Right lobe of liver (tissue), 6 donors: Measurements from ENCODE around the gene RB1. TPM values are rescaled to one million over a fixed set of nuclear protein-coding genes. Genes with fewer than 3 reads are reported as not detected.

Source experiments
- ATAC-seq, 4 donors: fragments of 200-7000 bp; cut with Tn5 transposase; one replicate each; pipeline ENCODE4 v1.9.1; 2020; ENCODE audit warnings: mild to moderate bottlenecking in 4 of 4, moderate library complexity in 4 of 4
- DNase-seq, 3 donors: peaks; one replicate each; pipeline ENCODE4 v3.0.0-alpha.2; 2020
- H3K27ac ChIP-seq, 3 donors: fragments of 200-600 bp; one replicate each; pipeline ENCODE4 v1.8.0; 2022
- H3K27me3 ChIP-seq, 2 donors: fragments of 200-600 bp; one replicate each; pipeline ENCODE4 v1.8.0; 2022
- H3K36me3 ChIP-seq, 4 donors: fragments of 200-600 bp; sonication (generic) in 1 of 4; one replicate each; pipeline versions ENCODE4 v1.5.1 to v1.8.0; 2017 to 2022; ENCODE audit warnings: control low read depth in 1 of 4
- H3K4me1 ChIP-seq, 4 donors: fragments of 200-600 bp; sonication (generic) in 1 of 4; one replicate each; pipeline versions ENCODE4 v1.5.1 to v1.8.0; 2017 to 2022; ENCODE audit warnings: control low read depth in 1 of 4
- H3K4me3 ChIP-seq, 3 donors: fragments of 200-600 bp; one replicate each; pipeline ENCODE4 v1.8.0; 2022
- H3K9me3 ChIP-seq, 4 donors: fragments of 200-600 bp; sonication (generic) in 1 of 4; one replicate each; pipeline versions ENCODE4 v1.5.1 to v1.8.0; 2017 to 2022; ENCODE audit warnings: control low read depth in 1 of 4
- CTCF ChIP-seq, 4 donors: fragments of 200-600 bp in 3 of 4; fragments of 450-650 bp in 1 of 4; IDR thresholded peaks; one replicate each; pipeline versions ENCODE4 v1.5.1 to v1.8.0; 2016 to 2022; ENCODE audit warnings: antibody characterized with exemption in 4 of 4, mild to moderate bottlenecking in 2 of 4
- POLR2A ChIP-seq: fragments of 450-650 bp; IDR thresholded peaks from one replicate; pipeline ENCODE4 v1.6.1; 2017; ENCODE audit warnings: antibody characterized with exemption, mild to moderate bottlenecking
- WGBS: methylation state at CpG from one replicate; pipeline ENCODE4 v1.1.6; 2018; ENCODE audit warnings: low coverage, low lambda C conversion rate; ENCODE audit not compliant: insufficient coverage; ENCODE audit errors: missing lambda C conversion rate; 5-methylcytosine and 5-hydroxymethylcytosine counted together
- intact Hi-C, 2 donors: fragments of 100-400 bp; cut with DNase I; formaldehyde crosslinking; loops; one replicate each; pipeline versions ENCODE4 v1.11.2 to v1.14.1; 2022
- total RNA-seq, 6 experiments: library from RNA; depleted of rRNA in 2 of 6; stranded (reverse); fragments of >200 nt in 2 of 6; fragmentation: NEBNext Ultra II Directional in 3 of 6; extraction: Animal tissue kit (Norgen Biotek cat#: 25700) in 3 of 6; gene quantifications; one replicate each; pipeline versions ENCODE4 v1.1.0 to v1.2.4, GENCODE V29; 2016 to 2023
- donor health status: DM: no; HTN: yes; CAD: no.
- donor health status: DM: no; HTN: no; CAD: no.
- donor health status: DM: no; HTN: no; CAD: no.
- donor health status: DM: no; HTN: yes; CAD: no.
- donor health status: DM: no; HTN: yes; CAD: no.

RB1 gene
- total RNA-seq, 6 experiments from 2014 or later = 6.2 to 19.4 (median 12.3) TPM

GRCh38 chr13:48485432-48485831 lies 181.9 kb downstream of the RB1 start:
- 94% methylated on average over 3 of the region's 3 CpGs for WGBS
- no peak for TF ChIP-seq POLR2A
- TF ChIP-seq CTCF (IDR thresholded peaks at IDR 0.05) = no peak
- no peak for ATAC-seq
- H3K4me1 ChIP-seq = no peaks in the 10 kb centered on the region
- peaks cover 0 to 4% (median 0%) of the 10 kb centered on the region in 4 donors for H3K36me3 ChIP-seq
- intact Hi-C loops = no loop called here
- H3K27me3 ChIP-seq = no peaks in the 10 kb centered on the region
- no peak overlapping the region for H3K27ac ChIP-seq
- H3K4me3 ChIP-seq = no peak overlapping the region
- DNase-seq = no peak
- H3K9me3 ChIP-seq = no peaks in the 10 kb centered on the region

GRCh38 chr13:48486362-48486761 lies 182.8 kb downstream of the RB1 start:
- Histone ChIP-seq H3K36me3 (no peaks in the 10 kb centered on the region), H3K4me3 (no peak overlapping the region), H3K4me1 (no peaks in the 10 kb centered on the region), H3K9me3 (no peaks in the 10 kb centered on the region), H3K27me3 (no peaks in the 10 kb centered on the region), H3K27ac (no peak overlapping the region)
- TF ChIP-seq POLR2A (no peak), CTCF (IDR thresholded peaks at IDR 0.05) (no peak)
- intact Hi-C loops = no loop called here
- ATAC-seq (no peak), DNase-seq (no peak)

DNA sequence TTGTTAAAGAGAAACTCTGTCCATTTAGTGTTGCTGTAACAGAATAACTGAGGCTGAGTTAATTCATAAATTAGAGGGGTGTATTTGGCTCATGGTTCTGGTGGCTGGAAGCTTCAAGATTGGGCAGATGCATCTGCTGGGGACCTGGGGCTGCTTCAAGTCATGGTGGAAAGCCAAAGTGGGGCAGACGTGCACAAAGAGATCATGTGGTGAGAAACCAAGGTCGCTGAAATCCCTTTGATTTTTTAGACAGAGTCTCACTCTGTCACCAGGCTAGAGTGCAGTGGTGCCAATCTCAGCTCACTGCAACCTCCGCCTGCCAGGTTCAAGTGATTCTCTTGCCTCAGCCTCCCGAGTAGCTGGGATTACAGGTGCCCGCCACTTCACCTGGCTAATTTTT lies 183.3 kb downstream of the RB1 start:
- WGBS = 90% methylated on average over 2 of the region's 5 CpGs
- Histone ChIP-seq H3K4me1 (no peaks in the 10 kb centered on the region), H3K4me3 (no peak overlapping the region), H3K27me3 (no peaks in the 10 kb centered on the region), H3K27ac (no peak overlapping the region), H3K9me3 (no peaks in the 10 kb centered on the region), H3K36me3 (no peaks in the 10 kb centered on the region)
- DNase-seq = no peak
- ATAC-seq = no peak
- intact Hi-C loops = no loop called here
- TF ChIP-seq CTCF (IDR thresholded peaks at IDR 0.05) = no peak
- TF ChIP-seq POLR2A = no peak

- H3K4me3 ChIP-seq = no peak overlapping the region
- TF ChIP-seq POLR2A (no peak), CTCF (IDR thresholded peaks at IDR 0.05) (no peak)
- intact Hi-C loops = no loop called here
- 100% methylated on average over 2 of the region's 2 CpGs for WGBS
- H3K36me3 ChIP-seq = no peaks in the 10 kb centered on the region
- no peak overlapping the region for H3K27ac ChIP-seq
- DNase-seq (no peak), ATAC-seq (no peak)
- H3K9me3 ChIP-seq = no peaks in the 10 kb centered on the region
- H3K27me3 ChIP-seq = no peaks in the 10 kb centered on the region
- H3K4me1 ChIP-seq = no peaks in the 10 kb centered on the region
These were observed 184.4 kb downstream of the RB1 start for GRCh38 chr13:48487968-48488367.

DNA sequence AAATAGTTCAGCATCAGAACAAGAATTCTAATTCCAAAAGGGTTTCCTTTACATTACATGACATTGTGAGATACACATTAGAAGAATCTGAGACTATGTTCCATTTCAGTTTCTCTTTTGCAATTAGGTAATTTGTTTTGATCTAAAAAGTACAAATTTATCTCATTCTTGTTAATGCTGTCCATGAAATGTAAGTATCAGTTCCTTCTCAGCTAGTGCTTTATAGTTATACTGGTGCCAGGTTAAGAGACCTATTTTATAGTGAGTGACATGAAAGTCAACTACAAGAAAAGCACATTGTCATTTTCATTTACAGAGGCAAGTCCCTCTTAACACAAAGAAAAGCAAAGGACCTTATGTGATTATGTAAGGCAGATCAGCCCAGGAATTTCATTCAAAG lies 185.4 kb downstream of the RB1 start:
- ATAC-seq = no peak
- Histone ChIP-seq H3K4me3 (no peak overlapping the region), H3K27ac (no peak overlapping the region), H3K36me3 (no peaks in the 10 kb centered on the region), H3K4me1 (peaks cover 0 to 6% (median 2%) of the 10 kb centered on the region in 4 donors), H3K9me3 (no peaks in the 10 kb centered on the region), H3K27me3 (no peaks in the 10 kb centered on the region)
- DNase-seq = no peak
- TF ChIP-seq POLR2A (no peak), CTCF (IDR thresholded peaks at IDR 0.05) (no peak)
- intact Hi-C loops = no loop called here
